Measurements from ENCODE around the gene COMMD1.
A peak's percentile ranks its signal among the peaks of the same experiment; 100 is the strongest.
"Not testable (repeated sequence)": the region's sequence is repeated elsewhere in the genome, so short reads cannot be mapped to it uniquely, and the experiment has no call there.

The COMMD1 gene

GRCh38 chr2:61905372-61906185, at the start of gene COMMD1:
COMMD1 (plus strand) TSS chr2:61905674; CDS start chr2:61905679, 5 bp downstream.
- Histone ChIP-seq H3K36me3 (0 out of 2 replicates have a peak, but pooled peaks cover 7% of the 10 kb centered on the region), H3K9ac (peak within 1 kb of the TSS; percentile 90), H3K9me3 (no peaks in the 10 kb centered on the region), H3K27me3 (no peaks in the 10 kb centered on the region), H3K4me1 (peaks cover 23% of the 10 kb centered on the region), H3K4me3 (peak within 1 kb of the TSS; percentile 79), H3K4me2 (peak within 1 kb of the TSS; percentile 88), H3K27ac (peak within 1 kb of the TSS; percentile 79), H4K20me1 (no peaks in the 10 kb centered on the region)
- no peak for TF ChIP-seq Cebpa-rat (IDR thresholded peaks at IDR 0.05)

GRCh38 chr2:61857224-61857623, 48.2 kb upstream of the COMMD1 start:
- no peak for TF ChIP-seq Cebpa-rat (IDR thresholded peaks at IDR 0.05)
- peaks cover 6% of the 10 kb centered on the region for H3K36me3 ChIP-seq
- H3K27me3 ChIP-seq = no peaks in the 10 kb centered on the region
- H3K4me1 ChIP-seq = peaks cover 15% of the 10 kb centered on the region
- H3K9me3 ChIP-seq = peaks cover 10% of the 10 kb centered on the region
- H3K27ac ChIP-seq = no peak overlapping the region
- no peak overlapping the region for H3K9ac ChIP-seq
- no peaks in the 10 kb centered on the region for H4K20me1 ChIP-seq
- no peak overlapping the region for H3K4me2 ChIP-seq
- no peak overlapping the region for H3K4me3 ChIP-seq

GRCh38 chr2:61862085-61862484, 43.4 kb upstream of the COMMD1 start:
- Histone ChIP-seq H3K27ac (no peak overlapping the region), H3K4me3 (no peak overlapping the region), H3K4me2 (no peak overlapping the region), H3K27me3 (no peaks in the 10 kb centered on the region), H3K9ac (no peak overlapping the region), H3K36me3 (peaks cover 52% of the 10 kb centered on the region), H3K4me1 (no peaks in the 10 kb centered on the region), H3K9me3 (peaks cover 20% of the 10 kb centered on the region), H4K20me1 (no peaks in the 10 kb centered on the region)
- TF ChIP-seq Cebpa-rat (IDR thresholded peaks at IDR 0.05) = no peak

- Histone ChIP-seq H3K36me3 (peaks cover 97% of the 10 kb centered on the region), H4K20me1 (peaks cover 23% of the 10 kb centered on the region), H3K9me3 (peaks cover 17% of the 10 kb centered on the region)
- H3K4me2 ChIP-seq, H3K4me3 ChIP-seq, H3K27ac ChIP-seq, H3K4me1 ChIP-seq, H3K9ac ChIP-seq, H3K27me3 ChIP-seq: not testable (repeated sequence)
Measured at GRCh38 chr2:61866482-61867089, 38.9 kb upstream of the COMMD1 start.

- TF ChIP-seq Cebpa-rat (IDR thresholded peaks at IDR 0.05) = no peak
- Histone ChIP-seq H4K20me1 (peaks cover 67% of the 10 kb centered on the region), H3K27me3 (no peaks in the 10 kb centered on the region), H3K27ac (no peak overlapping the region), H3K4me2 (no peak overlapping the region), H3K36me3 (peaks cover 99% of the 10 kb centered on the region), H3K9me3 (no peaks in the 10 kb centered on the region), H3K4me1 (no peaks in the 10 kb centered on the region), H3K9ac (no peak overlapping the region), H3K4me3 (no peak overlapping the region)
Measured at GRCh38 chr2:61876400-61876799, 29.1 kb upstream of the COMMD1 start.

GRCh38 chr2:61877571-61878245, 27.8 kb upstream of the COMMD1 start:
- Histone ChIP-seq H3K9me3 (no peaks in the 10 kb centered on the region), H3K4me2 (no peak overlapping the region), H4K20me1 (peaks cover 59% of the 10 kb centered on the region), H3K27me3 (no peaks in the 10 kb centered on the region), H3K4me3 (no peak overlapping the region), H3K36me3 (peaks cover 97% of the 10 kb centered on the region), H3K4me1 (no peaks in the 10 kb centered on the region), H3K27ac (no peak overlapping the region), H3K9ac (no peak overlapping the region)
- TF ChIP-seq Cebpa-rat (IDR thresholded peaks at IDR 0.05) = no peak

GRCh38 chr2:61878761-61879160, 26.7 kb upstream of the COMMD1 start:
- H3K9me3 ChIP-seq = no peaks in the 10 kb centered on the region
- H3K36me3 ChIP-seq = peaks cover 97% of the 10 kb centered on the region
- no peak overlapping the region for H3K27ac ChIP-seq
- no peak for TF ChIP-seq Cebpa-rat (IDR thresholded peaks at IDR 0.05)
- H3K4me2 ChIP-seq = no peak overlapping the region
- no peaks in the 10 kb centered on the region for H3K27me3 ChIP-seq
- H3K9ac ChIP-seq = no peak overlapping the region
- no peak overlapping the region for H3K4me3 ChIP-seq
- H4K20me1 ChIP-seq = peaks cover 67% of the 10 kb centered on the region
- H3K4me1 ChIP-seq = no peaks in the 10 kb centered on the region

- Histone ChIP-seq H3K36me3 (peaks cover 97% of the 10 kb centered on the region), H4K20me1 (peaks cover 73% of the 10 kb centered on the region)
- H3K4me2 ChIP-seq, H3K4me1 ChIP-seq, H3K4me3 ChIP-seq, H3K27me3 ChIP-seq, H3K27ac ChIP-seq, H3K9me3 ChIP-seq, H3K9ac ChIP-seq: not testable (repeated sequence)
Measured at GRCh38 chr2:61879351-61879750, 26.1 kb upstream of the COMMD1 start.

- Histone ChIP-seq H3K4me3 (no peak overlapping the region), H3K4me2 (no peak overlapping the region), H3K27ac (no peak overlapping the region), H4K20me1 (peaks cover 85% of the 10 kb centered on the region), H3K9me3 (no peaks in the 10 kb centered on the region), H3K36me3 (peaks cover 91% of the 10 kb centered on the region), H3K9ac (no peak overlapping the region), H3K4me1 (peaks cover 16% of the 10 kb centered on the region), H3K27me3 (no peaks in the 10 kb centered on the region)
- no peak for TF ChIP-seq Cebpa-rat (IDR thresholded peaks at IDR 0.05)
Measured at GRCh38 chr2:61882850-61883249, 22.6 kb upstream of the COMMD1 start.
